CD4-positive, alpha-beta memory T cell (primary cell): ENCODE measurements around the gene OR5K1. TPM values are rescaled to one million over a fixed set of nuclear protein-coding genes. Genes with fewer than 3 reads are reported as not detected.
A peak's percentile ranks its signal among the peaks of the same experiment; 100 is the strongest.

ENCODE experiments used
- CTCF ChIA-PET: fragments of 350-600 bp; sonication (Branson Sonifier 250); formaldehyde crosslinking; loops from one replicate; lab custom pipeline; 2021; ENCODE audit warnings: inconsistent platforms; ENCODE audit not compliant: partially characterized antibody; lab: Charles Lee
- POLR2A ChIA-PET: fragments of 350-600 bp; sonication (Branson Sonifier 250); formaldehyde crosslinking; loops from one replicate; lab custom pipeline; 2021; ENCODE audit not compliant: partially characterized antibody; lab: Charles Lee
- DNase-seq, 5 donors: peaks; one replicate each; pipeline versions ENCODE4 v3.0.0 to v3.0.0-alpha.2; 2020 to 2022; ENCODE audit warnings: mixed read lengths in 1 of 5
- H3K27ac ChIP-seq: one replicate; pipeline ENCODE4 v1.7.0; 2013; ENCODE audit warnings: low read depth, low read length
- H3K27me3 ChIP-seq: 2 replicates; pipeline ENCODE4 v1.7.0; 2013; ENCODE audit warnings: mild to moderate bottlenecking, low read length, moderate library complexity; ENCODE audit not compliant: insufficient read depth
- H3K36me3 ChIP-seq: 2 replicates; pipeline ENCODE4 v1.7.0; 2013; ENCODE audit warnings: mild to moderate bottlenecking, low read length, moderate library complexity; ENCODE audit not compliant: insufficient read depth
- H3K4me1 ChIP-seq: 2 replicates; pipeline ENCODE4 v1.7.0; 2013; ENCODE audit warnings: mild to moderate bottlenecking, low read length, moderate library complexity; ENCODE audit not compliant: insufficient read depth
- H3K4me3 ChIP-seq, 2 donors: one replicate each; pipeline ENCODE4 v1.7.0; 2013; ENCODE audit warnings: low read length in 2 of 2, mild to moderate bottlenecking in 1 of 2
- H3K9me3 ChIP-seq, 2 donors: one replicate each; pipeline ENCODE4 v1.7.0; 2013; ENCODE audit warnings: low read length in 2 of 2, control low read depth in 1 of 2; ENCODE audit not compliant: control insufficient read depth in 1 of 2
- H3K27ac Mint-ChIP-seq, 7 donors: one replicate each; pipeline ENCODE4 v1.8.0; 2020 to 2021; ENCODE audit warnings: mixed read lengths in 7 of 7, mild to moderate bottlenecking in 6 of 7, inconsistent platforms in 3 of 7, moderate library complexity in 3 of 7
- H3K27me3 Mint-ChIP-seq, 2 donors: one replicate each; pipeline ENCODE4 v1.8.0; 2020 to 2021; ENCODE audit warnings: mixed read lengths in 2 of 2
- H3K36me3 Mint-ChIP-seq, 2 donors: one replicate each; pipeline ENCODE4 v1.8.0; 2020 to 2021; ENCODE audit warnings: mixed read lengths in 2 of 2, inconsistent platforms in 1 of 2, mild to moderate bottlenecking in 1 of 2
- H3K4me1 Mint-ChIP-seq, 4 donors: one replicate each; pipeline ENCODE4 v1.8.0; 2020 to 2021; ENCODE audit warnings: mixed read lengths in 4 of 4, mild to moderate bottlenecking in 1 of 4
- H3K4me3 Mint-ChIP-seq, 8 donors: one replicate each; pipeline ENCODE4 v1.8.0; 2020 to 2021; ENCODE audit warnings: mixed read lengths in 8 of 8, mild to moderate bottlenecking in 7 of 8, moderate library complexity in 6 of 8, inconsistent platforms in 3 of 8
- H3K9me3 Mint-ChIP-seq, 8 donors: one replicate each; pipeline ENCODE4 v1.8.0; 2020 to 2021; ENCODE audit warnings: mixed read lengths in 8 of 8, mild to moderate bottlenecking in 5 of 8, inconsistent platforms in 3 of 8, moderate library complexity in 1 of 8
- intact Hi-C: fragments of 100-400 bp; cut with micrococcal nuclease; formaldehyde crosslinking; loops from one replicate; pipeline ENCODE4 v1.15.1; 2023
- polyA plus RNA-seq, 2 donors: library from polyadenylated mRNA; unstranded; fragments of 300-500 nt; fragmentation: Illumina TruSeq; gene quantifications; one replicate each; pipeline ENCODE4 v1.2.3, GENCODE V29; 2021
- total RNA-seq, 2 experiments: library from RNA; stranded (reverse); gene quantifications; one replicate each; pipeline ENCODE4 v1.2.3, GENCODE V29; 2021

OR5K1 gene
- total and polyA plus RNA-seq, 4 experiments from 2014 or later: not detected

DNA sequence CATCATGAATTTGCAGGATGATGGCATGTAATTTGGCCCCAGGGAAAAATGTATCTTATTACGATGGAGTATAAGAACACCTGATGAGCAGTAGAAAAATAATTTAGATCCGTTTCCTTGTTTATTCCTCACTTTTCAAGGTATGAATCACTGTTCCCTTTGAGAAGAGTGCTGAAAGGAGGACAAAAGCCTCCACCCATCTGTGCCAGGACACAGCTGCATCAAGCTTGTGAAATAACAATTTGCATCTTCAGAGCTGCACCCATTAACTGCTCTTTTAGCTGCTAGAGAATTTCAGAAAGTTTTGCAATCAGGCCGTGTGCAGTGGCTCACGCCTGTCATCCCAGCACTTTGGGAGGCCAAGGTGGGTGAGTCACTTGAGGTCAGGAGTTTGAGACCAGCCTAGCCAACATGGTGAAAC is 50.1 kb downstream of the OR5K1 start:
- Histone ChIP-seq H3K27ac (no peak overlapping the region), H3K36me3 (peaks cover 23% of the 10 kb centered on the region), H3K9me3 (no peaks in the 10 kb centered on the region), H3K27me3 (no peaks in the 10 kb centered on the region), H3K4me1 (peaks cover 27% of the 10 kb centered on the region), H3K4me3 (no peak overlapping the region)
- Mint-ChIP-seq H3K27me3 (no peaks in the 10 kb centered on the region), H3K4me3 (no peak overlapping the region), H3K4me1 (peaks cover 22 to 61% (median 42%) of the 10 kb centered on the region in 4 donors), H3K27ac (peak overlapping the region in 1 of 7 donors; percentile 14), H3K36me3 (peaks cover 66 to 74% of the 10 kb centered on the region in 2 donors), H3K9me3 (peaks cover 0 to 2% (median 0%) of the 10 kb centered on the region in 8 donors)
- no peak for DNase-seq
- CTCF ChIA-PET: interaction anchor here (1.7 kb wide), 1 partner anchor 61 kb away, joined by 5 read pairs; no protein-coding TSS in a partner anchor
- intact Hi-C loops: no loop called here
- POLR2A ChIA-PET: interaction anchor here (1.6 to 28.2 kb wide), 3 partner anchors 9 to 46 kb away, joined by 4 to 680 read pairs (median 15); partner anchors contain the start of gene CLDND1

DNA sequence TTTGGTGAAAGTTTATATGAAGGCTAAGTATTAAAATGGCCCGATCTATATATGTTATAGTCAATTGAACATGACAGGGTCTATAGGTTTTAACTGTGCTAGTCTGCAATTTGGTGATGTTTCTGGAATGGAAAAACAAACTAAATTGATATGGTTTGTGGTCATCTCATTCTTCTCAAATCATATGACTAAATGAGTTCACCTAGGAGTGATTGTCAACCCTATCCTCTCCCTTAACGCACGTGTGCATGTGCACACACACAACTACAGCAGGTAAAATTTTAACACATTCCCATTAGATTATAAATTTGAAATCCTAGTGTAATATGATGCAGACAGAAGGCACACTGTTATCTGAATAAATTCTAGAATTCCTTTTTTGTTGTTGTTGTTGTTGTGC is 50.7 kb downstream of the OR5K1 start:
- H3K4me1 ChIP-seq: peaks cover 34% of the 10 kb centered on the region

DNA sequence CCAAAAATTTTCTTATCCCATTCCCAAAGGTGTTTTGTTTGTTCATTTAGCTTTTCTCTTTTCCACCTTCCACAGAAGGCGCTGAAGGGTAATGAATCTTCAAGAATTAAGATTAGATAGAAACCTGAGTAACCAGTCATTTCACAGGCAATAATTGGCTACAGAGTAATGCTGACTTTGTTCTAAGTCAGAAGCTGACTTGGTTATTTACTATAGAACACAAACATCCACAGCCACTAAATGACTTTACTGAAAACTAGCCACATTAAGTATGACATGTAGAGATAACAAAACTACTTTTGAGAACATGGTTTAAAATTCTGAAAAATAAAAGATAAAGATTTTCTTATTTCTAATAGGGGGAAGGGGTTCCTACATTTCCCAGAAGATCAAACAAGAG is 51.9 kb downstream of the OR5K1 start:
- H3K4me3 ChIP-seq: no peak overlapping the region
- peaks cover 31 to 62% (median 49%) of the 10 kb centered on the region in 4 donors for H3K4me1 Mint-ChIP-seq
- H3K27me3 ChIP-seq: no peaks in the 10 kb centered on the region
- DNase-seq: no peak
- intact Hi-C loops: loop anchor here (1.0 kb wide), 1 partner anchor 7 kb away; the partner anchor contains the start of gene CLDND1
- peaks cover 0 to 3% (median 0%) of the 10 kb centered on the region in 8 donors for H3K9me3 Mint-ChIP-seq
- H3K27me3 Mint-ChIP-seq: no peaks in the 10 kb centered on the region
- CTCF ChIA-PET: interaction anchor here (1.7 kb wide), 1 partner anchor 59 kb away, joined by 5 read pairs; no protein-coding TSS in a partner anchor
- H3K36me3 ChIP-seq: peaks cover 39% of the 10 kb centered on the region
- POLR2A ChIA-PET: interaction anchor here (0.8 to 28.2 kb wide), 4 partner anchors 8 to 58 kb away, joined by 3 to 680 read pairs (median 4); partner anchors contain the start of gene CLDND1
- H3K9me3 ChIP-seq: no peaks in the 10 kb centered on the region
- H3K36me3 Mint-ChIP-seq: peaks cover 70 to 78% of the 10 kb centered on the region in 2 donors
- peaks cover 46% of the 10 kb centered on the region for H3K4me1 ChIP-seq
- H3K4me3 Mint-ChIP-seq: peak overlapping the region in 1 of 8 donors; percentile 15
- H3K27ac Mint-ChIP-seq: no peak overlapping the region
- H3K27ac ChIP-seq: no peak overlapping the region

More for the DNA sequence above, 50.7 kb downstream of the OR5K1 start:
- DNase-seq: no peak
- intact Hi-C loops: loop anchor here (1.0 kb wide), 1 partner anchor 9 kb away; the partner anchor contains the start of gene CLDND1
- ChIA-PET CTCF (interaction anchor here (0.6 to 1.7 kb wide), 2 partner anchors 61 to 83 kb away, joined by 4 to 5 read pairs; no protein-coding TSS in a partner anchor), POLR2A (interaction anchor here (3.1 to 28.2 kb wide), 2 partner anchors 9 to 45 kb away, joined by 15 to 680 read pairs; partner anchors contain the start of gene CLDND1)
- H3K27ac Mint-ChIP-seq: no peak overlapping the region
- Histone ChIP-seq H3K36me3 (peaks cover 29% of the 10 kb centered on the region), H3K27me3 (no peaks in the 10 kb centered on the region), H3K4me3 (no peak overlapping the region), H3K27ac (no peak overlapping the region), H3K9me3 (no peaks in the 10 kb centered on the region)
- no peaks in the 10 kb centered on the region for H3K27me3 Mint-ChIP-seq
- peaks cover 23 to 61% (median 42%) of the 10 kb centered on the region in 4 donors for H3K4me1 Mint-ChIP-seq
- H3K9me3 Mint-ChIP-seq: peaks cover 0 to 1% (median 0%) of the 10 kb centered on the region in 8 donors
- H3K4me3 Mint-ChIP-seq: no peak overlapping the region
- H3K36me3 Mint-ChIP-seq: peaks cover 67 to 75% of the 10 kb centered on the region in 2 donors

DNA sequence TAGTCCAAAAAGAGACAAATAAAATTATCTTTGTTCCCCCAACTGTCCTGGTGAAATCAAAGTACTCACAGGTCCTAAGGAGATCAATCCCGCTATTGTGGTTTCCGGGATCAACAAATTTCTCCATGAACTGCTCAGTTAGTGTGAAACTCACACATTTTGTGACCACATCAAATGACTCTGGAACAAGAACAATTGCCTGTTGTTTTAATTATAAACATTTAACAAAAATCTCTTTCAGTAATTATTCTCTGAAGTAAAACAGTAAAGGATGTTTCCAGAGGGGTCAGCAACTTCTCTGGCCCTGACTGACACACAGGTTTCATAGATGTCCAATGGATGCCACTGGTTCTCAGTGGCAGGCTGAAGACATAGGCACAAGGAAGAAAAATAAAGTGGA is 55.8 kb downstream of the OR5K1 start:
- Histone ChIP-seq H3K27me3 (no peaks in the 10 kb centered on the region), H3K4me1 (peaks cover 69% of the 10 kb centered on the region), H3K36me3 (peaks cover 50% of the 10 kb centered on the region), H3K9me3 (no peaks in the 10 kb centered on the region), H3K27ac (no peak overlapping the region), H3K4me3 (no peak overlapping the region)
- Mint-ChIP-seq H3K4me1 (peaks cover 44 to 74% (median 64%) of the 10 kb centered on the region in 4 donors), H3K27me3 (no peaks in the 10 kb centered on the region), H3K27ac (peak overlapping the region; percentile 17 to 88 (median 81)), H3K9me3 (peaks cover 0 to 3% (median 0%) of the 10 kb centered on the region in 8 donors), H3K36me3 (peaks cover 62 to 73% of the 10 kb centered on the region in 2 donors), H3K4me3 (peak overlapping the region; percentile 26 to 99 (median 72))
- ChIA-PET POLR2A (interaction anchor here (1.9 to 28.2 kb wide), 2 partner anchors 40 to 52 kb away, joined by 4 to 680 read pairs; no protein-coding TSS in a partner anchor), CTCF (interaction anchor here (0.7 to 5.6 kb wide), 4 partner anchors 45 to 77 kb away, joined by 3 to 46 read pairs (median 14); no protein-coding TSS in a partner anchor)
- intact Hi-C loops: no loop called here
- DNase-seq: no peak

DNA sequence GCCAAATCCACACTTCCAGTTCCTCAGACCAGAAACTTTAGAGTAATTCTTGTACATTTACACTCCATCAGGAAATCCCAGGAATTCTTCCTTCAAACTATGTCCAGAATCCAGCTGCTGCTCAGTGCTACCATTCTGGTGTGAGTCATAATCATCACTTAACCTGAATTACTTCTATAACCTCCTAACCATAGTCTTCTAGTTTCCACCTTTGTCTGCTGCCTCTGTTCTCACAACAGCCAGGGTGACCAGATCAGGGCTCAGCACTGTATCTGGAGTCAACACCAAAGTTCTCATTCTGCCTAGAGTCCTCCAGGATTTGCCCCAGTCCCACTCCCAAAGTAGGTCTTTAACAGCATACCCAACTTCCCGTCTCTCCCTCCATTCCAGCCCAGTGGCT is 56.4 kb downstream of the OR5K1 start:
- Histone ChIP-seq H3K27me3 (no peaks in the 10 kb centered on the region), H3K9me3 (no peaks in the 10 kb centered on the region), H3K4me1 (peaks cover 69% of the 10 kb centered on the region), H3K36me3 (peaks cover 50% of the 10 kb centered on the region), H3K4me3 (peak overlapping the region in 1 of 2 donors; percentile 12), H3K27ac (no peak overlapping the region)
- Mint-ChIP-seq H3K9me3 (peaks cover 0 to 3% (median 0%) of the 10 kb centered on the region in 8 donors), H3K4me3 (peak overlapping the region; percentile 26 to 99 (median 72)), H3K27ac (peak overlapping the region; percentile 74 to 95 (median 81)), H3K4me1 (peaks cover 44 to 74% (median 63%) of the 10 kb centered on the region in 4 donors), H3K36me3 (peaks cover 62 to 69% of the 10 kb centered on the region in 2 donors), H3K27me3 (no peaks in the 10 kb centered on the region)
- CTCF ChIA-PET: interaction anchor here (0.6 to 5.6 kb wide), 4 partner anchors 19 to 77 kb away, joined by 3 to 46 read pairs (median 15); no protein-coding TSS in a partner anchor
- POLR2A ChIA-PET: interaction anchor here (1.9 to 28.2 kb wide), 2 partner anchors 39 to 51 kb away, joined by 4 to 680 read pairs; no protein-coding TSS in a partner anchor
- DNase-seq: no peak
- intact Hi-C loops: no loop called here

DNA sequence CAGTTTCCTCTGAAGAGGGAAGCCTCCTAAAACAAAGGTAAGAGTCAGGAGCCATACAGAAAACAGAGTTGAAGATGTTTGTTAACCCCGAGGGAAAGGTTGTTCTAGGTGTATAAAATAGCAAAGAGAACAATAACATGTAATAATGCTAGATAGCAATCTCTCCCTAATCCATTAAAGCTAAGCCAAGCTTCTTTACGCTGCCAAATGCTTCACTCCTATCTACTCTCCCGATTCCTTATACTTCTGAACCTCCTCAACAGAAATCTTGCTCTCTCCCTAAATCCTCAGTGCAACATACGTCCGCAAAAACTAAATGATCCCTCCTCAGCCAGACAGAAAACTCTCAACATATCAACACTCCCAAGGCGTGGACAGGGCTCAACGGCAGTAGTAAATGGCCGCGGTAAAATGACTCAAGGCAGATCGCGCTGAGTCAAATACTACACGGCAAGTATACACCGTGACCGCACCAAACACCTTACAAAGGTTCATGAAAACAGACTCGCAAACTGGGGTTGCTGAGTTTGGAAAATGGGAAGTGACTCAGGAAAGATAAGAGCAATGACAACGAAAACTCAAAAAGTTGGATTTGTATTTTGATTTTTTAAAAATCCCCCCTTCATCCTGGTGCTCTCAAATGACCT is 59.0 kb downstream of the OR5K1 start:
- peaks cover 41 to 72% (median 54%) of the 10 kb centered on the region in 4 donors for H3K4me1 Mint-ChIP-seq
- POLR2A ChIA-PET: interaction anchor here (0.9 to 28.2 kb wide), 14 partner anchors 10 to 701 kb away, joined by 3 to 680 read pairs (median 17); partner anchors contain the start of genes CPOX, CRYBG3 and GPR15
- H3K36me3 Mint-ChIP-seq: peaks cover 42 to 52% of the 10 kb centered on the region in 2 donors

More for the DNA sequence above, 59.0 kb downstream of the OR5K1 start:
- H3K4me3 Mint-ChIP-seq: peak overlapping the region; percentile 93 to 100 (median 98)
- H3K27me3 Mint-ChIP-seq: no peaks in the 10 kb centered on the region
- H3K27ac Mint-ChIP-seq: peak overlapping the region; percentile 86 to 98 (median 97)
- no peaks in the 10 kb centered on the region for H3K9me3 ChIP-seq
- peak; percentile 37 to 78 (median 46) for DNase-seq
- H3K27me3 ChIP-seq: no peaks in the 10 kb centered on the region
- H3K4me1 ChIP-seq: peaks cover 60% of the 10 kb centered on the region
- peaks cover 0 to 3% (median 0%) of the 10 kb centered on the region in 8 donors for H3K9me3 Mint-ChIP-seq
- peak overlapping the region; percentile 85 to 88 for H3K4me3 ChIP-seq
- peaks cover 35% of the 10 kb centered on the region for H3K36me3 ChIP-seq
- peak overlapping the region; percentile 97 for H3K27ac ChIP-seq
- CTCF ChIA-PET: interaction anchor here (0.9 to 5.6 kb wide), 10 partner anchors 10 to 74 kb away, joined by 3 to 46 read pairs (median 7); no protein-coding TSS in a partner anchor
- intact Hi-C loops: loop anchor here (1.0 to 5.0 kb wide), 6 partner anchors 8 to 1740 kb away; partner anchors contain the start of gene TBC1D23
